GM18868 (cell line): Measurements from ENCODE around the gene GAMT.
"Not testable (repeated sequence)": the region's sequence is repeated elsewhere in the genome, so short reads cannot be mapped to it uniquely, and the experiment has no call there.

Experiments used
- ATAC-seq: cut with Tn5 transposase; IDR thresholded peaks from one replicate; pipeline ENCODE4 v1.9.1; 2021; ENCODE audit warnings: mild to moderate bottlenecking, moderate library complexity; ENCODE audit not compliant: unreplicated experiment

GAMT gene

DNA sequence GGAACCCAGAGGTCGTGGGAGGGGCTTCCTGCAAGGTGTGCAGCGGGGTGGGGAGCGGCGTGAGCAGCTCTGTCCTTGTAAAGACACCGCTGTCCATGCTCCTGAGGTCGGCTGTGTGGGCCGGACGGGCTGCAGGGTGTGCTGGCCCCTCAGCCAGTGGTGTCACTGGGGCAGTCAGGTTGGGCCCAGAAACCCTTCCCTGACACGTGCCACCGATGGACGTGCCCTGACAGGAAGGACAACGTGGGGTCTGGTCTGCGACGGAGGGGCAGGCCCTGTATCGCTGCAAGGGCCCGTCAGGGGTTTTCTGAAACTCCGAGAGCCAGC lies 32.7 kb upstream of the GAMT start:
- no peak for ATAC-seq

DNA sequence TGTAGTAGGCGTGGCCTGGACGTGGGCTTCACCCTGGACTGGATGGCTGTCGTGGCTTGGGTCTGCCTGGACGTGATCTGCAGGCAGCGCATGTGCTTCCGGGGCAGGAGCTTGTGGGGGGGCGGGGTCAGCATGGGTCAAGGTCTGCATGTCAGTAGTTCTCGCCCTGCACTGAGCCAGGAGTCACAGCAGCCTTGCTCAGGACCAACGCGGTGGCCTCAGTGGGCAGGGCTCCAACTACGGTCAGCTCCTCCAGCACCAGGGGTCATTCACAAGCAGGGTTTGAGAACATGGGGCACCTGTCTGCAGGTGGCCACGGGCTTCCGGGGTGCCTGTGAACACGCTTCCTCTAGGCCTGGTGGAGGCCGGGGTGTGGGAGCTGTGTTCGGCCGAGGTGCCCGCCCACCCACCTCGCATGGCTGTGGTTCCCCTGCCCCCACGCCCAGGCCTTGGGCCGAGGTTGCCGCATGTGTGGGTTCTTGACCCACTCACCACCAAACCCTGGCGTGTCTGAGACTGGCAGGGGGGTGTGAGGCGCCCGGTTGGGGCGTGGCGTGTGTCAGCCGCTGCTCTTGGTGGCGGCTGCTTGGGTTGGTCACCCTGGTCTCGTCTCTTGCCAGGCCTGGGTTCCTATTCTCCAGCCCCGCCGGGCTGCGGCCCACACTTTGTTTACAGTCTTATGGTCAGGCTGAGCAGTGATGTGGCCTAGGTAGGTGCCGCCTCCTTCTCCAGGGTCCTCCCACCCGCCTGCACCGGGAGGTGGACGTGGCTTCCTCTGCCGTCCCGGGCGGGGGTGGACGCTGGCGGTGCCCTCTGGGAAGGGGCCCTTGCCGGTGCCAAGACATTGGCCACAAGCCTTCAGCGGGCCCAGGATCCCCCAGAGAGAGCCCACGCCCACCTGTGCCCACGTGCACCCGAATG lies 32.0 kb upstream of the GAMT start:
- no peak for ATAC-seq

DNA sequence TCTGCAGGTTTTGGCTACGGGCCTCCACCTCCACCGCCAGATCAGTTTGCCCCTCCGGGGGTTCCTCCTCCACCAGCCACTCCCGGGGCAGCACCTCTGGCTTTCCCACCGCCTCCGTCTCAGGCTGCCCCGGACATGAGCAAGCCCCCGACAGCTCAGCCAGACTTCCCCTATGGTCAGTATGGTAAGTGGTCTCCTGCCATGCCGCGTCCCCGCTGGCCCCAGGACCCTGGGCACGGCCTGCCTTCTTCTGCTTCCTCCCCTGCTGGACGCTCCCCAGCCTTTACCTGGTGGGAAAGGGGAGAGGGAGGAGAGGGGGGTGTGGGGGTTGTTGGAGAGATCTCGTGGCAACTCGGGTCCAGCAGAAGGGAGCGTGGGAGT lies 31.2 kb upstream of the GAMT start:
- no peak for ATAC-seq

DNA sequence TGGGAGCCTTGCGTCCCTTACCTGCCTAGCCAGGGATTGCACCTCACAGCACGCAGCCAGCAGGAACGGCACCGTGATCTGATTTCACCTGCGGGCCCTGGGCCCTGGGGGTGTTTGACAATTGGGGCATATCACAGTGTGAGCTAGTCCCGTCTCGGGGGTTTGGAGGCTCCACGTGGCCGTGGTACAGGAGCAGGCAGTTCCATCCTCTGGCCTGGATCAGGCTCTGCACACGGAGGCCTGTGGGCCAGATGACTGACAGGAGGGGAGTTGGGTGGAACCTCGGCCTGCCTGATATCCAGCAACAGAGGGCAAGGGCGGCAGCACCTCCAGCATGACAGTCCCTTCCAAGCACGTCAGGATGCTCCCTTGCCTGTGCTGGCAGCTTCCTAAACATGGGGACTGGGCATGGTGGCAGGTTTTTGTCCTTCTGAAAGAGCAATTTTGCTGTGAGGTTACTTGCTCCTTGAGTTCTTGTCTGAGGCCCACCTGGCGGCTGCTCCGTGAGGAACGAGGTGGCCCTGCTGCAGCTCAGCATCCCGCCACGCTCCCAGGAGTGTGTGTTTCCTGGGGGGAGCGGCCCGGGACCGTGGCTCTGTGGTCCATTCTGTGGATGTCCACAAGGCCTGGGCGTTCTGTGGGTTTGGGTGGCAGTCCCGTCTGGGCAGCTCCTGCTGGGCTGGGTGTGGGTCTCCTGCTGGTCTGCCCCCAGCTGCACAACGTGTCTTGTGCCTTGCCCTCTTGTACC lies 30.6 kb upstream of the GAMT start:
- ATAC-seq = no peak

DNA sequence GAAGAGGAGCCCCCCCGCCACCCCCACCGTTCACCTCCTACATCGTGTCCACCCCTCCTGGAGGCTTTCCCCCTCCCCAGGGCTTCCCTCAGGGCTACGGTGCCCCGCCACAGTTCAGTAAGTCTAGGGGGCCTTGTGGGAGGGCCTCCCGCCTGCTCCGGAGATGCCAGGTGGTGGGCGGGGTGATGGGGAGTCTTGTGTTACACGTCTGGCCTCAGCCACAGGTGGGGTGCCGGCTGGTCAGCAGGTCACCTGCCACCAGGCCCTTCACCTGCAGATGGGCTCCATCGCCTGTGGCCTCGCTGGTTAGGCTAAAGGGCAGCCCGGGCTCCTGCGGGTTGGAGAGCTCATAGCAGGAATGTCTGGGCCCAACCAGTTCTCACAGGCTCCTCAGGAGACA lies 28.9 kb upstream of the GAMT start:
- no peak for ATAC-seq

DNA sequence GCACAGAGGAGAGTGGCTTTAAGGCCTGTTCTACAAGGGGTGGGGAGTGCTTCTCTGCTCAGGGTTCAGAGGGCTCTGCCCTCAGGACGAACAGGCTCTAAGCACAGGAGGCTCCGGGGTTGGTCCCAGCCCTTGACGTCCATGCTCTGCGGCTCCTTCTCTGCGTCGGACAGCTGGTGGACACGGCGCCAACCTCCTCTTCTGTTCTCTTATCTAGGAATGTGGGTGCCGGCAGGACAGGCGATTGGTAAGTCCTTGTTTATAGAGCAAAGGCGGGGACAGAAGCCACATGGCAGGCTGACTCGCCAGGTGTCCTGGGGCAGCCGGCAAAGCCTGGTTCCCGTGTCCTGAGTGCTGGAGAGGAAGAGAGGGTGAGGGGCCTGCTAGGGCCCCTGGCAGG lies 28.4 kb upstream of the GAMT start:
- ATAC-seq = no peak

DNA sequence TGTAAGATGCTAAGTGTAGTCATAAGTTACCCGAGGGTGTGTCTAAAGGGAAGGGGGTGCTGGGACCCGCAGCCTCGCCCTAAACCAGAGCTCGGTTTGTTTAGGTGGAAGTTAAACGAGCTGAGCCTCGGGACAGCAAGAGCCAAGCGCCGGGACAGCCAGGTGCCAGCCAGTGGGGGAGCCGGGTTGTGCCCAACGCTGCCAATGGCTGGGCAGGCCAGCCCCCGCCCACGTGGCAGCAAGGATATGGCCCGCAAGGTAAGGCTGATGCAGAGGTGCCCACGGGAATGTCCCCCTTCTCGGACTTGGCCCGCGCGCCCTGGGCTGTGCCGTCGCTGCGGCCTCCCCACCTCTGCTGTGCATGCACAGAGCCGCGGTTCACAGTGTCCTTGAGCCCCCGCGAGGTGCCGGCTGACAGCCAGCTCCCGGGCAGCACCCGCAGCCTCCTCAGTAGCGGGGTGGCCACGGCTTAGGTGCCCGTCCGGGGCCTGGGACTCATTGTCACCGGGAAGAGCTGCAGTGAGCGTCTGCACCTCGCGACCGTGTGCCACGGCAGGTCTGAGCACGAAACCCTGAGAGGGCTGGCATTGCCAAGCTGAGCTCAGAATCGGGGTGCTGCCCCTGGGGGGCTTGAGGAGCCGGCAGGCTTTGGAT lies 27.5 kb upstream of the GAMT start:
- no peak for ATAC-seq

DNA sequence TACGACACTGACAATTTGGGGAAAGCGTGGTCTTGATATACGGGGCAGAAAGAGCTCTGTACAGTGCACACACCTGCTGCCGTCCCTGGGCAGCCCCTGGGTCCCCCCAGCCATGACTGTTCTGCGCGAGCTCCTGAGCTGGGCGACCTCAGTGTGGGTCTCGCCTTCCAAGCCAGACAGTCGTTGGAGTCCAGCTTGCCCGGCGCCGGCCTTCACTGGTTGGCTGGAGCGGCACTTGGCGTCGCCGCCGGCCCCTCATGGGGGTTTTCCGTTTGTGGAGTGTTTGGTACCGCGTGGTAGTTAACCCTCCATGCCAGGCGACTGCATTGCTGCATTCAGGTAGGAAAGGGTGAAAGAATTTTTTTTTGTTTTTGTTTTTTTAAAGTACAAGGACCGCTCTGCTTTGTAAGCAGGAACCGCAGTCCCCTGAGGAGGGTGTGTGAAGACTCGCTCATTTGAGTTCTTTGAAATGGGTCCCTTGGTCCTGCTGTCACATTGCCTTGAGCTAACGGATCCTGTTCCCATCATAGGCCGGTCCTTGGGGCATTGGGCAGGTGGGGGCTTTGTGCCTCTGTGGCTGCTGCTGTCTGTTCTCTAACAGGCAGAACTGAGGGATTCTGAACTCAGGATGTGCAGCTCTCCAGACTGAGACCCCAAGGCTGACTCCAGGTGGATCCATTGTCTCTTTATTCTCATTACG lies 26.0 kb upstream of the GAMT start:
- no peak for ATAC-seq

DNA sequence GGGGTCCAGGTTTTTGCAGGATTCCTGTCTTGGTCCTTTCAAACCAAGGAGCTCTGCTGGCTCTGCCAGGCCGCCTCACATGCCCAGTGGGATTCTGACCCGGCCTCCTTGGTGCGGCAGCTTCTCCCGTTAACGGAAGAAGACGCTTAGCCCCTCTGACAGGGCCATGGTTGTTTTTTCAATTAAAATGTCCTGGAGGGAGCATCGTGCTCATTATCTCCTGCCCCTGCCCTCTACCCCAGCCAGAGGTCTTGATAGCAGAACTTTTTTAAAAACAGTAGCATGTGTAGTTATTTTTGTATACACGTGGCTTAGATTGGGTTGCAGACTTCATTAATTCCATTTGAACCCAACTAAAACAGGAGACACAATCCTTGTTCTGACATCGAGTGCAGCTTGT lies 25.4 kb upstream of the GAMT start:
- ATAC-seq = no peak

DNA sequence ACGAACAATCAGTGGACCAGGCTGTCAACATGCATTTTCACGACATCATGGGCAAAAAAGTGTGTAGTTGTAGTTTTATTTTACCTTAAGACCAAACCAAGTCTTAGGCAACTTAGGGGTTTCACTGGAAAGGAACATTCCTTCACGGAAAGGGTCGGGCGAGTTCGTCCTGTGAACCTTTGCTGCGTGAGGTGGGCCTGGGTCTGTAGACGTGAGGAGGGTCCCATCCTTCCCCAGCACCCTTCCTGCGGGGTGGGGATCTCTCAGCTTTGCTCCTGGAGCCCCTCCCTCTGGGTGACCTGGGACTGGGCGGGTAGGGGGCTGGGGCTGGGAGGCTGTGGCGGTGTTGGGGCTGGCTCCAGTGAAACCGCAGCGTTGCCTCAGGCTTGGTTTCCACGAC lies 24.6 kb upstream of the GAMT start:
- no peak for ATAC-seq

DNA sequence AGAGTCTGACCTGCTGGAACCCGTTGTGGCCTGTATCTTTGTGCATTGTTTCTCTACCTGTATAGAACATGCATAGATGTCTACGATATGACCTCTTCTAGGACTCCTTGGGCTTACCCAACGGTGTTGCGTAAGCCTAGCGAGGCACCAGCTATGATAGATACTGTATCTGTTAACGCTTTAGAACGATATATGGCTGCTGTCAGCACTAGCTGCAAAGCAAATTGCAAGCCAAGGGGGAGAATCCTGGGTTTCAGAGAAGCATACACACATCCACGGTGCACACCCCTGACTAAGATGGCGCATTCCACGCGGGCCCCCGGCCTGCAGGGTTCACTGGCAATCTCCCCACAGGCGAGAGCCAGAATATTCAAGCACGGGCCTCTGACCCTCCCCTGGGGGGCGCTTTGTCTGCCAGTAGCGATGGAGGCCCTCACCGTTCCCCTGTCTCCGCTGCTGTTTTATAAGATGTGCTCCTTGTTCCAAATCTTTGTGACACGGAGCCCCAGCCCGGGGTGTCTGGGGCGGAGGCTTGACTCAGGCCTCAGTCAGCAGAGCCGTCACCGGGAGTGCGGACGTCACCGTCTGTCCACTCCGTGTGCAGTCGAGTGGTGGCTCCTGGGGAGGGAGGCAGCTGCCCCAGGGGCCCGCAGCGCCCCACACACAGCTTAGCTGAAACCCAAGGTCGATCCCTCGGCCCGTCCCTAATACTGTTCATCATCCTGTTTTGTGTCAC lies 23.9 kb upstream of the GAMT start:
- ATAC-seq = no peak

DNA sequence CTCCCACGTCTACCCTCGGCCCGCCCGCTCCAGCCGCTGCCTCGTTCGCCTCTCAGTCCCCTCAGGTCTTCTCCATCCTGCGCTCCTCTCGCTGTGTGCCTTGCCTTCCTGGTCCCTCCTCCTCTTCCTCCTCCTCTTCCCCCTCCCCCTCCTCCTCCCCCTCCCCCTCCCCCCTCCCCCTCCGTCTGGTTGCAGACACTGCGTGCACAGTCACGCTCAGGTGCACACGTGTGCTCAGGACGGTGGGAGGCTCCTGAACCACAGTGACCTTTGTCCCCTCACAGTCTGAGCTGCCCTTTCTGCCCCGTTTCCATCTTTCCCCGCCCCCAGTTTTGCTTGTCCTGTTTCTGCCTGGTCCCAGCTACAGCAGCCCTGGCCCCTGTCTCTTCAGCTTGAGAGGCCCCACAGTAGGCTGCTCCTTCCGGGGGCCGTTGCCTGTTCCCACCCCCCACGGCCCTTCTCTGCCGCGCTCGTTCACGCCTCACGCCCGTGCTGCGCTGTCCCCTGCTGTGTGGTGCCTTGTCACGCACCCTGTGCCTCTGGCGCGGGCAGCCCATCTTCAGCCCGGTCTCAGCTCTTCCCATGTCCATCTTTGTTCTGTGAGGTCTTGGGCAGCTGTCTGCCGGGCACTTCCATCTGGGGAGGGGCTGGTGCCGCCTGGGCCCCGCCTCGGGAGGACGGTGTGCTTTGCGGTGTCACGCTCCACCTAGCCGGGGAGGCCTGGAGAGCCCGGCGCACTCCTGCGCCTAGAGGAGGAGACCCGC lies 23.0 kb upstream of the GAMT start:
- no peak for ATAC-seq

DNA sequence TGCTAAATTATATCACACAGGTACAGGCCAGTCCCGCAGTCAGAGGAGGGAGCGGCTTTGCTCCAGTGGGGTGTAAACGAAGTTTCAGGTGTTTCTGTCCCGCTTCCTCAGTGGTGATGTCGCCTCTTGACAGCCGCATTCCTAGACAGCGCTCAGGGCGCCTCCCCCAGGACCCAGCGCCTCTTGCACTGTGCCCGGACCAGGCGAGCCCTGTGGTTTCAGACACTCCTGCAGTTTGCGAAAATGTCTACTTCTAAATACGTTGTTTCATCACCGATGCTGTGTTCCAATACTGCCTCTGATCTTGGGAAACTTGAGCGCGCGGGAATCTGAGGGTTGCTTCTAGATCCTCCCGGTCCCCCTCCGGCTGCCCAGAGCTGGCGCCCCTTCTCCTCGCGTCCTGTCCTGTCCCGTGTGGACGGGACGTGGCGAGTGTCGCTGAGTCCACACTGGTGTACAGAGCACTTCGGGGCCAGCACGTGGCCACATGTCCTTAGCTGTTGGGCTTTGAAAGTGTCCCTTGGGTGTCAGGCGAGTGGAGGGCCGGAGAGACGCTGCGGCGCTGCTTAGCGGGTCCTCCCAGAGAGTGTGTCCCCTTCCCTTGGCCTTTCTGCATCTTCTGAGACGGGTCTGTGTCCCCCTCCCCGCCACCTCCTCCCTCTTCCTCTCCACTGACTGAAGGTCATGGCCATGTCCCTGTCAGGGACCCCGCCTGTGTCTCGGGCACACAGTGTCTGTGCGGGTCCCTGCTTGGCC lies 22.3 kb upstream of the GAMT start:
- no peak for ATAC-seq

DNA sequence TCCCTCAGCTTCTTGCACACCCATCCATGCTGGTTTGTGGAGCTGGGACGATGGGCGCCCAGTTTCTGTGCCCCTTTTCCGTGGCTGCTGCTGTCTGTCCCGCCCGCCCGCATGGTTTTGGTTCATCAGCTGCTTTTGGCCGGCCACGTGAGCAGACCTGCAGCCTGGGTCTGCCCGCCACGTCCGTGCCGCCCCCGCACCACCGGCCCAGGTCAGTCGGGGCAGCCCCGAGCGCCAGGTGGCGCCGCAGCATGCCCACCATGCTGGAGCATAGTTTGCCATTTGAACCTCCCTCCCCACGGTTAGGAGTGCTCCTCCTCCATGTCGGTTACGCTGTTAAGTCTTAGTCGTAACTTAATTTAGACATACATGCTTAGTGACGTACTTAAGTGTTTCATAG lies 21.6 kb upstream of the GAMT start:
- no peak for ATAC-seq

DNA sequence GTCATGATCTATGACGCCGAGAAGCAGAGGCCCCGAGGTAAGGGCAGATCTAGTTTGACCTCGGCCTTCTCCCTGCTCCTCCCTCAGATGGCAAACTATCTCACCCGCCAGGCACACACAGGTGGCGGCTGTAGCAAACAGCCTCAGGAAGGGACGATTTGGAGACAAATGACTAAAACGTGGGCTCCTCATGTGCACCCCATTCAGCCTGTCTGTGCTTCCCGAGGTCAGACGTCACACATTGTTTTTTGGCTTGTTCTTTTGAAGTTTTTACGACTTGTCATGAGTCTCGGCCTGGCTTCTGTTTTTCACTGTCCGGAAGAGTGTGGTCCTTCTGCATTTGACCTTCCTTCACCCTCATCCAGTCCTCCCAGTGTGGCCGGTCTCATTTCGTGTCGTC lies 21.0 kb upstream of the GAMT start:
- no peak for ATAC-seq

DNA sequence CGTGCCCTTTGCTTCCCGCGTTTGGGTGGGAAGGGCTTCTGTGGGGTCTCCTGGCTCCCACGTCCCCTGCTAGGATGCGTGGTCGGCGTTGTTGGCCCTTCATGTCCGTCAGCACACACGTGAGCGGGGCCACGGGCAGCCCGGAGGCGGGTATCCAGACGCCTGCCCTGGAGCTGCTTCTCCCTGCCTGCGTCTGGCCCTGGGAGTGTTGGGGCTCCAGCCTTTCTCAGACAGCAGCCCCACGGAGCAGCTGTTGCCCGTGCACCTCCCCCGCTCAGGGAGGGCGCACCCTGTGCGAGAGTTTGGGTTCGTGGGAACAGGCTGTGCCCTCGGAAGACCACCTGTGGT lies 20.6 kb upstream of the GAMT start:
- ATAC-seq = no peak

DNA sequence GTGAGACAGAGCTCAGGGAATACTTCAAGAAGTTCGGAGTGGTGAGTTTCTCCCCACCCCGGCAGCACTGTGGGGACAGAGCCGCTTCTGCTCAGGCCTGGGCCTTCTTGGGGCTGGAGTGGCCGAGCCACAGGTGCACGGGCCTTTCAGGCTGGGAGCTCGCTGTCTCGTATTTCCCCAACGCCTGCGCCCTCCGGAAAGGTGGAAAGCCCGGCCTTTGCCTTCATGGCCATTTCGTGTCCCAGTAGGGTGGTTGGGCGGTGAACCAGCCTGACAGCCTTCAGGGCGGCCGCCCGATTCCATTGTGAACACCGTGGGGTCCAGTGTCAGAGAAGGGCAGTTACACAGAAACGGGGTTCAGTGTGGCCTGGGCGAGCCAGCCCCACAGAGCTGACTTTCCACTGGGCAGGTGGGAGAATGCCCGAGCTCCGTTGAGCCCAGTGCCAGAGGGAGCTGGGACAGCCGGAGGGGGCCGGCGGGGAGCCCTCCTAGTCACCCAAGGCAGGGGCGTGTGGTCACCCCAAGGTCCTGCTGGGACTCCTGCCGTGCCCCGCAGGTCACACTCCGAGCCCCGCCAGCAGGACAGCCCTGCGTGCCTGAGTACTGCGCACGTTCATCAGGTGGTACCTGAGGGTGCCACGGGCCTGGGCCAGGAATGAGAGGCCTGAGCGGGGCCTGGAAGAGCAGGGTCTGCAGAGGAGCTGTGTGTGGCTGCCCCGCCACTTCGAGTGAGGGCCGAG lies 20.0 kb upstream of the GAMT start:
- no peak for ATAC-seq

DNA sequence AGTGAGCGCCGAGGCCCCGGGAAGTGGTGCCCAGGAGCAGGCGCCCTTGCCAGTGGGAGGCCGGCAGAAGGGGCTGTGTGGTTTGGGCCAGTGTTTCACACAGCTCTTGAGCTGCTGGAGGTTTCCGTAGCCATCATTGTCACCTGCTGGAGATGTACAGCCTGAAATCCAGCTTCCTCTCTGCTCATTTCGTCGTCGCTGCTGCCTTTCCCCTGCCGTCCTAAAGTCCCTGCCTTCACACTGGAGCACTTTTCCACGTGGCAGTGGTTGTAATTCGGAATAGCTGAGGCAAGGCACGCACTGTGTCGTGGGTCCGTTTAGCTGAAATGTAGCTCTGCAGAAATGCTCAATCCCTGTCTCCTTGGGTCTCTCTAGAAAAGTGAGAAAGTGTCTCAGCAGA lies 19.2 kb upstream of the GAMT start:
- no peak for ATAC-seq

DNA sequence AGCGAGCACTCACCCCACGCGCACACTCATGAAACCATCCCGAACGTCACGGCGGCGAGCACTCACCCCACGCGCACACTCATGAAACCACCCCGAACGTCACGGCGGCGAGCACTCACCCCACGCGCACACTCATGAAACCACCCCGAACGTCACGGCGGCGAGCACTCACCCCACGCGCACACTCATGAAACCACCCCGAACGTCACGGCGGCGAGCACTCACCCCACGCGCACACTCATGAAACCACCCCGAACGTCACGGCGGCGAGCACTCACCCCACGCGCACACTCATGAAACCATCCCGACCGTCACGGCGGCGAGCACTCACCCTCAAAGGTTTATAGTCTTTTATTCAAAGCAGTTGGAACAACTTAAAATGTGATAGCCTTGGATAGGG lies 18.7 kb upstream of the GAMT start:
- ATAC-seq = not testable (repeated sequence)
